ENCODE results near the gene ADAR.

DNA sequence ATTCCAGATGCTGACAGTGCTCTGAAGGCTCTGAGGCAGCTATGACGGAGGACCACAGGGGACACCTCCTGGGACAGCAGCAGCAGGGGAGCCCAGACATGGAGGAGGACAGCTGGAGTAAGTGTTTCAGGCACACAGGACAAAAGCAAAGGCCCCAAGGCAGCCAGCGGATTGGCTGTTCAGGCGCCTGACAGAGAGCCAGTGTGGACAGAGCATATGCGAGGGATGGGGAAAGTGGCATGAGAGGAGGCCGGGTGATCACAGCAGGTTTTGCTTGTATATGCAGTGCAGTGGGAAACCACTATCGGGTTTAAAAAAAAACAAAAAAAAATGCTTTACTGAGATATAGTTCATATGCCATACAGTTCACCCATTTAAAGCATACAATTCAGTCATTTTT is 21.3 kb downstream of the ADAR start:
- no peak for TF ChIP-seq PREB (CRISPR knock-in tag; IDR thresholded peaks at IDR 0.05; ENCODE audit: borderline replicate concordance)
- no peak for TF ChIP-seq CTCF (IDR thresholded peaks at IDR 0.05)

Data from WTC11 (cell line).